ENCODE measurements around the gene NRXN2.

The NRXN2 gene

DNA sequence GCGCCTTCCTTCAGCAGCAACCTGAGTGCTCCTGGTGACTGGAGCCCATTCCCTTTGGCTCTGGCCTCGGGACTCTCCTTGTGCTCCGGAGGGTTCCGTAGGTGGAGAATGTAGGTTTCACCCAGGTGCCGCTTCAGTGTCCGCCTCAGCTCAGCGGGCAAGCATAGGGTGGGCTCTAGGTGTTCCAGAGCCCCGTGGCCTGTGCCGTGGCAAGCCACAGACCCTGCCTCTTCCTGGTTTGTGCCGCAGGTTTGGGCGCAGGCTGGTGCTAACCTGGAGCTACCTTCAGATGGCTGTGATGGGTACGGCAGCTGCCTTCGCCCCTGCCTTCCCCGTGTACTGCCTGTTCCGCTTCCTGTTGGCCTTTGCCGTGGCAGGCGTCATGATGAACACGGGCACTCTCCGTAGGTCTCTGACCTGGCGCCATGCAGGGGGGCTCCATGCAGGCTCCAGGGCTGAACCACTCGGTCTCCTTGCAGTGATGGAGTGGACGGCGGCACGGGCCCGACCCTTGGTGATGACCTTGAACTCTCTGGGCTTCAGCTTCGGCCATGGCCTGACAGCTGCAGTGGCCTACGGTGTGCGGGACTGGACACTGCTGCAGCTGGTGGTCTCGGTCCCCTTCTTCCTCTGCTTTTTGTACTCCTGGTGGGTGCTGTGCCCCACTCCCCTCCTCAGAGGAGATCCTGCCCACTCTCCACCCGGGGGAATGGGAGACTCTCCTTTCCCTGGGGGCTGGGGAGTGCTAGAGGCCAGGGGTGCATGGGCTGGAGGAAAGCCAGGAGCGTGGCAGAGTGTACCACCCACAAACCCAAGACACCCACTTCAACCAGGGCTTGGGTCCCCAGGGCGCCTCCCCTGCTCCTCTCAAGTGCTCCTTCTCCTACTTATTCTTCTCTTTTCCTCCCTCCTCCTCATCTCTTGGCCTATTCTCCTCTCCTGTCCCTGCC lies 129.6 kb downstream of the NRXN2 start:
- Histone ChIP-seq H3K36me3 (ENCODE audit: insufficient read depth, low read length) (no peaks in the 10 kb centered on the region), H3K9ac (ENCODE audit: low read depth, low read length) (no peak overlapping the region), H3K9me3 (ENCODE audit: control insufficient read depth, insufficient read depth, low read length) (no peaks in the 10 kb centered on the region; the same call in 1 of the 2 replicates), H3K4me1 (ENCODE audit: insufficient read depth, low read length) (no peaks in the 10 kb centered on the region)

DNA sequence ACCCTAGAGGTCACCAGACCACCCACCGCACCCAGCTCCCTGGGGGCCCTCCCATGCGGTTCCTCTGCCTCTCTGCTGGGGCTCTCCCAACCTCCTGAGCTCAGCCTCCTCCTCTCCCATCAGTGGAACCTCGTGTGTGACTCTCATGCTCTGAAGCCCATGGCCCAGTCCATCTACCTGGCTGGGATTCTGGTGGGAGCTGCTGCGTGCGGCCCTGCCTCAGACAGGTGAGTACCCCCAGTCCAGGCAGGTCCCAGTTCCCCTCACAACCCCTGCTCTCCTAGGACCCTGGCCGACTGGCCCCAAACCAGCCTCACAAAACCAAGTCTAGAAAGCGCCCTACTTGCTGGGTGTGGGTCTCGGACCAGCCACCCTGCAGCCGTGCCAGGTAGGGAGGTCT lies 130.3 kb downstream of the NRXN2 start:
- Histone ChIP-seq H3K4me1 (ENCODE audit: insufficient read depth, low read length) (no peaks in the 10 kb centered on the region), H3K9ac (ENCODE audit: low read depth, low read length) (no peak overlapping the region), H3K9me3 (ENCODE audit: control insufficient read depth, insufficient read depth, low read length) (no peaks in the 10 kb centered on the region; the same call in 1 of the 2 replicates), H3K36me3 (ENCODE audit: insufficient read depth, low read length) (no peaks in the 10 kb centered on the region)

GRCh38 chr11:64592234-64592615 lies 130.8 kb downstream of the NRXN2 start:
- no peaks in the 10 kb centered on the region for H3K36me3 ChIP-seq (ENCODE audit: insufficient read depth, low read length)
- H3K4me1 ChIP-seq (ENCODE audit: insufficient read depth, low read length), result no peaks in the 10 kb centered on the region
- no peak overlapping the region for H3K9ac ChIP-seq (ENCODE audit: low read depth, low read length)
- H3K9me3 ChIP-seq (ENCODE audit: control insufficient read depth, insufficient read depth, low read length), result no peaks in the 10 kb centered on the region; the same call in 1 of the 2 replicates

DNA sequence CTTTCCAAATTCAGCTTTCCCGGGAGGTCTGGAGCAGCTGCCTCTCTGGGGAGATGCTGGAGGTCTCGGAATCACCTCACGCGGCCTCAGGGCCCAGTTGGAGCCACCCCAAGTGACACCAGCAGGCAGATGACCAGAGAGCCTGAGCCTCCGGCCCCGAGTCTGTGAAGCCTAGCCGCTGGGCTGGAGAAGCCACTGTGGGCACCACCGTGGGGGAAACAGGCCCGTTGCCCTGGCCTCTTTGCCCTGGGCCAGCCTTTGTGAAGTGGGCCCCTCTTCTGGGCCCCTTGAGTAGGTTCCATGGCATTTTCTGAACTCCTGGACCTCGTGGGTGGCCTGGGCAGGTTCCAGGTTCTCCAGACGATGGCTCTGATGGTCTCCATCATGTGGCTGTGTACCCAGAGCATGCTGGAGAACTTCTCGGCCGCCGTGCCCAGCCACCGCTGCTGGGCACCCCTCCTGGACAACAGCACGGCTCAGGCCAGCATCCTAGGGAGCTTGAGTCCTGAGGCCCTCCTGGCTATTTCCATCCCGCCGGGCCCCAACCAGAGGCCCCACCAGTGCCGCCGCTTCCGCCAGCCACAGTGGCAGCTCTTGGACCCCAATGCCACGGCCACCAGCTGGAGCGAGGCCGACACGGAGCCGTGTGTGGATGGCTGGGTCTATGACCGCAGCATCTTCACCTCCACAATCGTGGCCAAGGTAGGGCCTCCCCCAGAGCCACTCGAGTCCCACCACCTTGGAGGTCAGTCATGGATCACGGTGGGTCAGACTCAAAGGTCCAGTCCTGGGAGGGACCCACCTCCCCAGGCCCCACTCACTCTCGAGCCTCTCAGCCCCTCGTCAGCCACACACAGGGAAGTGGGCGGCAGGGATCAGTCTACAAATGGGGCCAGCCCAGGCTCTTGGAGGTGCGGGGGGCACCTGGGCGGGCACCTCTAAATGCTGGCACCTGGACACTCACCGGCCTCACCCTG lies 131.5 kb downstream of the NRXN2 start:
- Histone ChIP-seq H3K9ac (ENCODE audit: low read depth, low read length) (no peak overlapping the region), H3K9me3 (ENCODE audit: control insufficient read depth, insufficient read depth, low read length) (no peaks in the 10 kb centered on the region; the same call in 1 of the 2 replicates), H3K4me1 (ENCODE audit: insufficient read depth, low read length) (no peaks in the 10 kb centered on the region), H3K36me3 (ENCODE audit: insufficient read depth, low read length) (no peaks in the 10 kb centered on the region)

- H3K9ac ChIP-seq (ENCODE audit: low read depth, low read length), result no peak within 1 kb of the TSS
Measured at GRCh38 chr11:64590763-64591221, 132.2 kb downstream of the NRXN2 start, which contains the start of gene SLC22A12. Gene SLC22A12 (plus strand): TSS chr11:64591220. CDS start chr11:64591557, 337 bp downstream.

GRCh38 chr11:64588701-64589100 lies 134.3 kb downstream of the NRXN2 start:
- Histone ChIP-seq H3K36me3 (ENCODE audit: insufficient read depth, low read length) (no peaks in the 10 kb centered on the region), H3K9ac (ENCODE audit: low read depth, low read length) (no peak overlapping the region), H3K9me3 (ENCODE audit: control insufficient read depth, insufficient read depth, low read length) (no peaks in the 10 kb centered on the region; the same call in 1 of the 2 replicates), H3K4me1 (ENCODE audit: insufficient read depth, low read length) (no peaks in the 10 kb centered on the region)

More at GRCh38 chr11:64590763-64591221, 132.2 kb downstream of the NRXN2 start, which contains the start of gene SLC22A12:
- no peaks in the 10 kb centered on the region; the same call in 1 of the 2 replicates for H3K9me3 ChIP-seq (ENCODE audit: control insufficient read depth, insufficient read depth, low read length)
- H3K4me1 ChIP-seq (ENCODE audit: insufficient read depth, low read length), result no peaks in the 10 kb centered on the region
- H3K36me3 ChIP-seq (ENCODE audit: insufficient read depth, low read length), result no peaks in the 10 kb centered on the region

DNA sequence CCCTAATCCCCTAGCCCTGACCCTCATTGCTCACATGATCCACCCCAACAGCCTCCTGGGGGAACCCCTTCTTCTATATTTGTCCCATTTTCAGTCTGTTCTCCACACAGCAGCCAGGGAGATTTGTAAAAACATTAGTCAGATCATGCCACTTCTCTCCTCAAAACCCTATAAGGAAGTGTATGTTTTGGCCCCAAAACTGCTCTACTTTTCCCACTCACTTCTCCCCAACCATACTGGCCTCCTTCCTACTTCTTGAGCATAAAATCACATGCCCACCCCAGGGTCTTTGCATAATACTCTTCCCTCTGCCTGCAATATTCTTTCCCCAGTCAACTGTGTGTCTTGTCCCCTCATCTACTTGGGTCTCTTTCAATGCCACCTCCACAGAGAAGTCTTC lies 136.6 kb downstream of the NRXN2 start:
- no peaks in the 10 kb centered on the region for H3K36me3 ChIP-seq (ENCODE audit: insufficient read depth, low read length)
- H3K4me1 ChIP-seq (ENCODE audit: insufficient read depth, low read length), result no peaks in the 10 kb centered on the region
- H3K9ac ChIP-seq (ENCODE audit: low read depth, low read length), result no peak overlapping the region
- no peaks in the 10 kb centered on the region; the same call in 1 of the 2 replicates for H3K9me3 ChIP-seq (ENCODE audit: control insufficient read depth, insufficient read depth, low read length)

DNA sequence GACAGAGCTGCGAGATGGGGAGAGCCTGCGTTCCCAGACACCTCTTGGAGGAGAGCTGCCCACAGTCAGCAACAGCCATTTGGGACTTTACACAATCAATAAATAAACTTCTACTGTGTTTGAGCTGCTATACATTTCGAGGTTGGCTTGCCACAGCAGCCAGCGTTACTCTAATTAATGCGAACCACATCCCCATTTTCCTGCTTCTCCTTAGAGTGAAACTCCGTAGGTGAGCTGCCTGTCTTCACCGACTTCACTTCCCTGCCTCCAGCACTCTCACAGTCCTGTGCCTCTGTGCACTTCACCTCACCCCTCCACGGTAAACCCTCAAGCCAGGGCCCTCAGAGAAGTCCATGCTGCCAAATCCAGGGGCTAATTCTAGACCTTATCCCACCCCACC lies 137.8 kb downstream of the NRXN2 start:
- Histone ChIP-seq H3K4me1 (ENCODE audit: insufficient read depth, low read length) (no peaks in the 10 kb centered on the region), H3K36me3 (ENCODE audit: insufficient read depth, low read length) (no peaks in the 10 kb centered on the region), H3K9ac (ENCODE audit: low read depth, low read length) (no peak overlapping the region), H3K9me3 (ENCODE audit: control insufficient read depth, insufficient read depth, low read length) (no peaks in the 10 kb centered on the region; the same call in 1 of the 2 replicates)

- Histone ChIP-seq H3K9ac (ENCODE audit: low read depth, low read length) (no peak overlapping the region), H3K36me3 (ENCODE audit: insufficient read depth, low read length) (no peaks in the 10 kb centered on the region)
Measured at GRCh38 chr11:64583296-64584262, 139.4 kb downstream of the NRXN2 start.

GRCh38 chr11:64582885-64583284 lies 140.1 kb downstream of the NRXN2 start:
- no peaks in the 10 kb centered on the region for H3K36me3 ChIP-seq (ENCODE audit: insufficient read depth, low read length)
- H3K4me1 ChIP-seq (ENCODE audit: insufficient read depth, low read length), result no peaks in the 10 kb centered on the region
- H3K9me3 ChIP-seq (ENCODE audit: control insufficient read depth, insufficient read depth, low read length), result no peaks in the 10 kb centered on the region
- no peak overlapping the region for H3K9ac ChIP-seq (ENCODE audit: low read depth, low read length)

More at GRCh38 chr11:64583296-64584262, 139.4 kb downstream of the NRXN2 start:
- no peaks in the 10 kb centered on the region; the same call in 1 of the 2 replicates for H3K9me3 ChIP-seq (ENCODE audit: control insufficient read depth, insufficient read depth, low read length)
- H3K4me1 ChIP-seq (ENCODE audit: insufficient read depth, low read length), result no peaks in the 10 kb centered on the region

GRCh38 chr11:64581057-64581523 lies 141.9 kb downstream of the NRXN2 start:
- no peaks in the 10 kb centered on the region for H3K4me1 ChIP-seq (ENCODE audit: insufficient read depth, low read length)
- no peaks in the 10 kb centered on the region for H3K36me3 ChIP-seq (ENCODE audit: insufficient read depth, low read length)
- H3K9ac ChIP-seq (ENCODE audit: low read depth, low read length), result no peak overlapping the region
- H3K9me3 ChIP-seq (ENCODE audit: control insufficient read depth, insufficient read depth, low read length), result no peaks in the 10 kb centered on the region

DNA sequence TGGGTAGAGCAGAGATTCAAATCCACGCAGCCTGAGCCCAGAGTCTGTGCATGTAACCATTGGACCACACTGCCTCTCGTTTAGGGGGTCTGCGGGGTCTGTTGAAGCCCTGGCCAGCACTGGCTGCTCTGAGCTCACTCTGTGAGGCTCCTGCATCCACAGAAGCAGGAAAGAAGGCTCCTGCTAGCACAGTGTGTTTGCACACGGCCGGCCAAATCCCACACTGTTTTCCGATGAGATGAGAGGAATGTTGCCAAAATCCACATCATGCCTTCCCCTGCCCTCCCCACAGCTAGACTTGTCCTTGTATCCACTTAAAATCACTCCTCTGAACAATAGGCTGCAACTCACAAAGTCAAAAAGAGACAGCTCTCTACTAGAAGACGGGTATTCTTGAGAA lies 142.6 kb downstream of the NRXN2 start:
- Histone ChIP-seq H3K9me3 (ENCODE audit: control insufficient read depth, insufficient read depth, low read length) (no peaks in the 10 kb centered on the region), H3K9ac (ENCODE audit: low read depth, low read length) (no peak overlapping the region), H3K36me3 (ENCODE audit: insufficient read depth, low read length) (no peaks in the 10 kb centered on the region), H3K4me1 (ENCODE audit: insufficient read depth, low read length) (no peaks in the 10 kb centered on the region)

GRCh38 chr11:64577202-64577601 lies 145.8 kb downstream of the NRXN2 start:
- Histone ChIP-seq H3K9me3 (ENCODE audit: control insufficient read depth, insufficient read depth, low read length) (no peaks in the 10 kb centered on the region), H3K36me3 (ENCODE audit: insufficient read depth, low read length) (no peaks in the 10 kb centered on the region), H3K9ac (ENCODE audit: low read depth, low read length) (no peak overlapping the region), H3K4me1 (ENCODE audit: insufficient read depth, low read length) (no peaks in the 10 kb centered on the region)
